ENCODE results near the gene OR2A7.
"Not testable (repeated sequence)": the region's sequence is repeated elsewhere in the genome, so short reads cannot be mapped to it uniquely, and the experiment has no call there.

The OR2A7 gene

DNA sequence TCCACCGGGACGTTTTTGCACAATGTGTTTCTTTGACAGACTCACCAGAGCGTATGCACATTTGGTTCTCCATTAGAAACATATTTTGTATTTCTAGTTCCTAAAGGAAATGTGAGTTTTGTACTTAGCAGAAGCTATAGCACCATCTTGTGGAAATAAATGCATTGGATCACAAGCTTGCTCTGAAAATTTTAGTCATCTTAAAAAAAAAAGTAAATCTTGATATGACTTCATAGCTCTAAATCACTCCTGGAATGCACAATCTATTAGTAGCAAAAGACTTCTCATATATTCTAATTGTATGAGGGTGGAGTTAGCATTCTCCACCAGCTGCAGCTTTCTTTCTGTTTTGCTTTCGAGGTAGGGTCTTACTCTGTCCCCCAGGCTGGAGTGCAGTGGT, 45.4 kb downstream of the OR2A7 start:
- DNase-seq (ENCODE audit: low spot score); in situ Hi-C loops (cut with MboI; ENCODE audit: low pct_unique_long_range_greater_than_20kb, low sequenced_read_pairs, unreplicated experiment): not testable (repeated sequence)

DNA sequence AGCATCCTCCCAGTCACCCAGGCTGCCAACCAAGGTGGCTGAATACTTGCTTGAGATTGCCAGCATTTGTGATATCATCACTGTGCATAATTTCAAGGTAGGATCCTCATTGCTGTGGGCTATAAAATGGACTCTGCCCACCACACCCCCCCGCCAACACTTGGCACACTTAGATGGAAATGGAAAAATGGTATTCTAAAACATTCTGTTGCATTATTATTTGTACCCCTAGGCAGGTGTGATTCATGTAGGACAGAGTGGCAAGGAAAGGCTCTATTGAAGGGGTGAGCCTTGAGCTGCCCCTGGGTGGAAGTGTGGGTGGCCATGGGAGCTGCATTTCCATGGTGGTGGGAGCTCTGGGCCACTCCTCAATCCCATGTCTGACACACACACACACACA, 46.0 kb downstream of the OR2A7 start:
- in situ Hi-C loops (cut with MboI; ENCODE audit: low pct_unique_long_range_greater_than_20kb, low sequenced_read_pairs, unreplicated experiment), result not testable (repeated sequence)

DNA sequence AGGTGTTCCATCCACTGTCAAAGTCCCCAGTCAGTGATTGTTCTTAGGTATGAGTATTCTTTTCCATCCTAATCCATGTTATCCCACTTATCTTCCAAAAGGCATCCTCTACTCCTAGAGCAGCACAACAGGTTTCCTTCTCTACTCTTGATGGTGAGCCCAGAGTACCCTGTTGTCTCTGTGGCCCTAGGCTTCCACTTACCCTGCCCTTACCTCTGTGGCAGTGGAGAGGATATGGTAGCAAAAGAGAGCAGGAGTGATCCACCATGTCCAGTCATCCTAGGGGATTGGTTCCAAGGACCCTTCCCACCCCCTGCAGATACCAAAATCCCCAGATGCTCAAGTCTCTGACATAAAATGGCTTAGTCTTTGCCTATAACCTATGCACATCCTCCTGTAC, 47.4 kb downstream of the OR2A7 start:
- in situ Hi-C loops (cut with MboI; ENCODE audit: low pct_unique_long_range_greater_than_20kb, low sequenced_read_pairs, unreplicated experiment); DNase-seq (ENCODE audit: low spot score): not testable (repeated sequence)

More for the DNA sequence above, 46.0 kb downstream of the OR2A7 start:
- not testable (repeated sequence) for DNase-seq (ENCODE audit: low spot score)

All from GM13977 (cell line).